NCI-H1694 treated with DMSO at 0.1 percent for 48 hours (cell line): Measurements from ENCODE around the gene DDB1.
"Not testable (repeated sequence)": the region's sequence is repeated elsewhere in the genome, so short reads cannot be mapped to it uniquely, and the experiment has no call there.

Source experiments
- DNase-seq: peaks from one replicate; lab custom pipeline; 2025; lab: John Stamatoyannopoulos, UW

The DDB1 gene

GRCh38 chr11:61268588-61269250, 64.2 kb downstream of the DDB1 start:
- no peak for DNase-seq

GRCh38 chr11:61267437-61267841, 65.5 kb downstream of the DDB1 start:
- DNase-seq: no peak

GRCh38 chr11:61266602-61267001, 66.3 kb downstream of the DDB1 start:
- DNase-seq: no peak

DNA sequence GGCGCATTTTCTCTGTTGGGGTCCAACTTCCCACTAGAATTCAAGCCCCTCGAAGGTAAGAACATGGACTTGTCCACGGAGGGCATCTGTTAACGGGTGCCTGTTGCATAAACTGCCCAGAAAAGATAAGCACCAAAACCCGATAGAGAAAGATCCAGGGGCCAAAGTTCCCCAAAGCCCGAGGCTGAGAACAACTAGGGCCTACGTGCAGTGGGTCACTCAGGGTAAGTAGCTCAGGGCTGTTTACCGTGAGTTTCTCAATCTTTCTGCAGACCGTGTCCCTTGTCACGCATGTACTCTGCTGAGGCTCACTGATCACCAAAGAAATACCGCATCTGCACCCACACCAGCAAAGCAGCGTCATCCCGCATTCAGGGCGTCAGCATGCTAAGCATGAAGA, 67.5 kb downstream of the DDB1 start:
- no peak for DNase-seq

GRCh38 chr11:61264795-61265194, 68.1 kb downstream of the DDB1 start:
- DNase-seq: no peak

DNA sequence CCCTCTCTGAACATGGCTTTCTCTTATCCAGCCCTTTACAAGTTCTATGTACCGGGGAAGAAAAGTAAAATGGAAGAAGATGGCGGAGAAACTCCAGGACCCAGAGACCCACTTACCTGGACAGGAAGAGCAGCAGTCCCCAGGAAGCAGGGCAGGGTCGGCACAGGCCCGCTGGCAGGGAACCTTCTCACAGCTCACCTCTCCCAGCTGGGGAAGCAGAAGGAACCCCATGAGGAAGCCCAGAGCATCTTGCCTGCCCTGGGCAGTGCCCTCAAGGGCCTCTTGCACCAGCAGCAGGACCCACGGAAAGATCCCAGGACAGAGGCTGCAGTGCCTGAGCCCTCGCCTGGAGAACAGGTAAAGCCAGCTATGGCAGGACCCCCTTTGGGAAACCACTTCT, 68.5 kb downstream of the DDB1 start:
- no peak for DNase-seq

DNA sequence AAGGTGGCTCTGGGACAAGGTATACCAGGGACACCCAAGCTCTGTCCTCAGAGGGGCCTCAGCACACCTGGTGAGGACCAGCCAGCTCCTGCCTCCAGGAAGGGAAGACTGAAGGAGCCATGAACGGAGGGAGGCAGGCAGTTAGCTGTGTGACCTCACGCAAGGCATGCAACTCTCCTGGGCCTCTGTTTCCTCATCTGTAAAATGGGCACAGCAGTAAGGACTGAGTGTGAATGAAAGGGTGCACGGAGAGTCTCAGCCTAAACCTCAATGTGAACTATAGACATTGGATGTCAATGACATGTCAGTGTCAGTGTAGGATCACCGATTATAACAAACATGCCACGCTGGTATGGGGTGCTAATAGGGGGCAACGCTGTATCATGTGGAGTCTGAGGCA, 73.5 kb downstream of the DDB1 start:
- DNase-seq: no peak

- no peak for DNase-seq
These were observed 74.4 kb downstream of the DDB1 start for GRCh38 chr11:61258546-61258945.

- no peak for DNase-seq
These were observed 76.0 kb downstream of the DDB1 start for GRCh38 chr11:61256710-61257482.

- DNase-seq: peak; percentile 4
These were observed 78.4 kb downstream of the DDB1 start for GRCh38 chr11:61254403-61255025.

DNA sequence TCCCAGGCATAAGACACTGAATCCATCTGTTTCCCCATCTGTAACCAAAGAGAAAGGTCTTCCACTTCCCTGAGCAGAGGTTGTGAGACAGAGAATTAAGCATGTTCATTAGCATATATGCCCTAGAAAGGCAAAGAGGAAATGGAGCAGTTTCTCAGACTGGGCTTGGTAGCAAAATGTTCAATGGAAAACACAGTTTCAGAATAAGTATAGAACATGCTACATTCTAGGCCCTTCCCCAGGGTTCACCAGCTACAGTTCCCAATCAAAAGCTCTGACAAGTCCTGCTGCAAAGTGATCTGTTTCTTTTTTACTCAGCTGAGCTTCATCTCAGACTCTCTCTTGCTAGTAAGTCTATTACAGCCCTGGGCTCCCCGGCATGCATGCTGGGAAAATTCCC, 80.6 kb downstream of the DDB1 start:
- not testable (repeated sequence) for DNase-seq

DNA sequence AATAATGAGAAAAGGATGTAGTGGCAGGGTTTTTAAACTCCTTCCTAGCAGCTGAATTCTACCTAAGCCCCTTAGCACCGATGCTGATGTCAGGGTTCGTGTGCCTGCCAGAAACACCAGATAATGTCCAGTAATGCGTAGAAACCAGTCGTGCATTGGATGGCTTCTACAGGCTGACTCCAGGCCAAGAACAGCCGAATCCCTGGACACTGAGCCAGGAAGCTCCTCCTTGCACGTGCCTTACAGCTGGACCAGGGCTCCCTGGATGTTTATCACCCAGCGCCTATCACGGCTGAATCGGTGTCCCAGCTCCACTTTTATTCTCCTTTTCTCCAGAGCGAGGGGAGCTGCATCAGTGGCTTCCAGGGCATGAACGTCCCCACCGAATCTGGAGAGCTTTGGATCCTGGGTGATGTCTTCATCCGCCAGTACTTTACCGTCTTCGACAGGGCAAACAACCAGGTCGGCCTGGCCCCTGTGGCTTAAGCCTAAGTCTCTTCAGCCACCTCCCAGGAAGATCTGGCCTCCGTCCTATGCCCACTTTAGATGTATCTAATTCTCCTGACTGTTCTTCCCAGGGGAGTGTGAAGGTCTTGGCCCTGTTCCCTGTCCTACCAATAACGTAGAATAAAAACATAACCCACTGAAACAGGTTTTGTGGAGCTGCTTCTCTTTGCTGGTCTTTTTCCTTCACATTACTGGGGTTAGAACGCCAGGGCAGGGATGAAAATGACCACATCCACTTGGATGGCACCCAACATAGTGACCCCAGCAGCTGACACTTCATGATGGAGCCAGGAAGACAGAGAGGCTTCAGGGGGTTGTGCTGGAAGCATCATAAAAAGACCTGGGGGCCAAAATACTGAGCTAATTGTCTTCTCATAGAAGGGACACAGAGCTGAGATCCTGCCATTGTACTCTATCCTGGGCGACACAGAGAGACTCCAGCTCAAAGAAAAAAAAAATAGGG, 81.8 kb downstream of the DDB1 start:
- DNase-seq: not testable (repeated sequence)
